GM06990 (cell line): Measurements from ENCODE around the gene FNDC3B.
A peak's percentile ranks its signal among the peaks of the same experiment; 100 is the strongest.

Experiments used
- DNase-seq: peaks from one replicate; pipeline ENCODE4 v3.0.0-alpha.2; 2011; ENCODE audit not compliant: insufficient read length; ENCODE audit errors: extremely low read depth
- H3K27me3 ChIP-seq: replicated peaks from 2 replicates; pipeline ENCODE4 v1.6.0; 2011; ENCODE audit warnings: low read length; ENCODE audit not compliant: control insufficient read depth, insufficient read depth
- H3K36me3 ChIP-seq: 2 replicates; pipeline ENCODE4 v1.5.1; 2011; ENCODE audit warnings: low read length; ENCODE audit not compliant: control insufficient read depth, insufficient read depth
- H3K4me3 ChIP-seq: replicated peaks from 2 replicates; pipeline ENCODE4 v1.5.1; 2011; ENCODE audit warnings: low read depth, mild to moderate bottlenecking, control low read depth, low read length
- CTCF ChIP-seq: IDR thresholded peaks from 2 replicates; pipeline ENCODE4 v1.5.1; 2011; ENCODE audit warnings: low read length, control low read depth, mild to moderate bottlenecking, inconsistent platforms; ENCODE audit not compliant: insufficient read depth, poor library complexity, severe bottlenecking

Gene FNDC3B

GRCh38 chr3:172329070-172329469 lies 289.7 kb downstream of the FNDC3B start:
- H3K36me3 ChIP-seq, result peaks cover 4% of the 10 kb centered on the region
- H3K4me3 ChIP-seq, result no peak overlapping the region
- TF ChIP-seq CTCF, result no peak
- no peaks in the 10 kb centered on the region for H3K27me3 ChIP-seq
- no peak for DNase-seq

- Histone ChIP-seq H3K4me3 (no peak overlapping the region), H3K36me3 (peaks cover 4% of the 10 kb centered on the region)
These were observed 291.0 kb downstream of the FNDC3B start for GRCh38 chr3:172330413-172330812.

GRCh38 chr3:172332256-172333041 lies 293.1 kb downstream of the FNDC3B start:
- TF ChIP-seq CTCF, result peak; percentile 91
- Histone ChIP-seq H3K4me3 (no peak overlapping the region), H3K36me3 (peaks cover 4% of the 10 kb centered on the region), H3K27me3 (no peaks in the 10 kb centered on the region)
- DNase-seq, result no peak

More at GRCh38 chr3:172330413-172330812, 291.0 kb downstream of the FNDC3B start:
- no peaks in the 10 kb centered on the region for H3K27me3 ChIP-seq
- DNase-seq, result no peak
- no peak for TF ChIP-seq CTCF

- H3K4me3 ChIP-seq, result no peak overlapping the region
- peaks cover 4% of the 10 kb centered on the region for H3K36me3 ChIP-seq
- no peak for DNase-seq
- no peak for TF ChIP-seq CTCF
- H3K27me3 ChIP-seq, result no peaks in the 10 kb centered on the region
These were observed 293.6 kb downstream of the FNDC3B start for GRCh38 chr3:172333042-172333377.

- no peak for DNase-seq
- no peaks in the 10 kb centered on the region for H3K27me3 ChIP-seq
- H3K4me3 ChIP-seq, result no peak overlapping the region
- TF ChIP-seq CTCF, result no peak
- H3K36me3 ChIP-seq, result peaks cover 4% of the 10 kb centered on the region
These were observed 294.5 kb downstream of the FNDC3B start for GRCh38 chr3:172333692-172334457.
